Colonic mucosa (tissue), 4 donors: Measurements from ENCODE around the gene HNRNPU. TPM values are rescaled to one million over a fixed set of nuclear protein-coding genes. Genes with fewer than 3 reads are reported as not detected.

ENCODE experiments used
- DNase-seq: peaks from one replicate; pipeline ENCODE4 v3.0.0-alpha.2; 2020
- H3K27ac ChIP-seq: fragments of 200-600 bp; one replicate; pipeline ENCODE4 v1.8.0; 2021
- H3K27me3 ChIP-seq: fragments of 200-600 bp; one replicate; pipeline ENCODE4 v1.8.0; 2021
- H3K36me3 ChIP-seq: fragments of 200-600 bp; one replicate; pipeline ENCODE4 v1.8.0; 2021
- H3K4me1 ChIP-seq: fragments of 200-600 bp; one replicate; pipeline ENCODE4 v1.8.0; 2021; ENCODE audit warnings: mild to moderate bottlenecking
- H3K4me3 ChIP-seq: fragments of 200-600 bp; one replicate; pipeline ENCODE4 v1.8.0; 2021
- H3K9ac ChIP-seq, 2 donors: one replicate each; pipeline ENCODE4 v1.7.0; 2013; ENCODE audit warnings: control low read depth in 2 of 2, low read depth in 2 of 2, low read length in 2 of 2
- H3K9me3 ChIP-seq: fragments of 200-600 bp; one replicate; pipeline ENCODE4 v1.8.0; 2021
- intact Hi-C: fragments of 100-400 bp; cut with DNase I; formaldehyde crosslinking; loops from one replicate; pipeline ENCODE4 v1.14.1; 2022
- total RNA-seq, 2 donors: library from RNA; stranded (reverse); fragmentation: NEBNext Ultra II Directional in 1 of 2; extraction: Animal tissue kit (Norgen Biotek cat#: 25700) in 1 of 2; gene quantifications; one replicate each; pipeline ENCODE4 v1.2.1, GENCODE V29; 2021
- TF ChIP-seq, protein P1 (sequence below): fragments of 200-600 bp; IDR thresholded peaks from one replicate; pipeline ENCODE4 v1.8.0; 2022; ENCODE audit warnings: antibody characterized with exemption, mild to moderate bottlenecking
- donor health status: healthy.
- donor health status: DM: no; HTN: no; CAD: no.
- donor health status: DM: no; HTN: no; CAD: no.

Gene HNRNPU
- total RNA-seq, 2 donors from 2014 or later: 218 to 370 TPM

DNA sequence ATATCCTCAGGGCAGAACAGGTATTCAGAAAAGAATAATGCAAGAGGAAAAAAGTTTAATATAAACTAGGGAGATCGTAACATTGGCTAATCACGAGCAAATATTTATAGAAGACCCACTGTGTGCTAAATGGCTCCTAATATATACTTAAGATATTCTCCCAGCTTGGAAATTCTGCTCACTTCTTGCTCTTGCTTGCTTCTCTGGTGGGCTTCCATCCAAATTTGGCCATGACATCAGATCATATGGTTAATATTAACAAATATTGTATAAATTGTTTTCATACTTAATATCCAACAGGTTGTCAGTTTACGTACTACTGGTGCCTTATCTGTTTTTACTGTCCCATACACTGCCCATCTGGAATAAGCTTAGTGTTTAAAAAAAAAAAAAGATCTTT is 27.8 kb downstream of the HNRNPU start:
- intact Hi-C loops: loop anchor here (10.0 kb wide), 1 partner anchor 138 kb away; no protein-coding TSS in a partner anchor
- Histone ChIP-seq H3K9ac (peak overlapping the region; percentile 82 to 98), H3K36me3 (no peaks in the 10 kb centered on the region), H3K27ac (peak overlapping the region; percentile 99), H3K27me3 (no peaks in the 10 kb centered on the region), H3K4me3 (peak overlapping the region; percentile 46), H3K4me1 (peaks cover 3% of the 10 kb centered on the region), H3K9me3 (no peaks in the 10 kb centered on the region)
- no peak for DNase-seq
- TF ChIP-seq, protein P1, sequence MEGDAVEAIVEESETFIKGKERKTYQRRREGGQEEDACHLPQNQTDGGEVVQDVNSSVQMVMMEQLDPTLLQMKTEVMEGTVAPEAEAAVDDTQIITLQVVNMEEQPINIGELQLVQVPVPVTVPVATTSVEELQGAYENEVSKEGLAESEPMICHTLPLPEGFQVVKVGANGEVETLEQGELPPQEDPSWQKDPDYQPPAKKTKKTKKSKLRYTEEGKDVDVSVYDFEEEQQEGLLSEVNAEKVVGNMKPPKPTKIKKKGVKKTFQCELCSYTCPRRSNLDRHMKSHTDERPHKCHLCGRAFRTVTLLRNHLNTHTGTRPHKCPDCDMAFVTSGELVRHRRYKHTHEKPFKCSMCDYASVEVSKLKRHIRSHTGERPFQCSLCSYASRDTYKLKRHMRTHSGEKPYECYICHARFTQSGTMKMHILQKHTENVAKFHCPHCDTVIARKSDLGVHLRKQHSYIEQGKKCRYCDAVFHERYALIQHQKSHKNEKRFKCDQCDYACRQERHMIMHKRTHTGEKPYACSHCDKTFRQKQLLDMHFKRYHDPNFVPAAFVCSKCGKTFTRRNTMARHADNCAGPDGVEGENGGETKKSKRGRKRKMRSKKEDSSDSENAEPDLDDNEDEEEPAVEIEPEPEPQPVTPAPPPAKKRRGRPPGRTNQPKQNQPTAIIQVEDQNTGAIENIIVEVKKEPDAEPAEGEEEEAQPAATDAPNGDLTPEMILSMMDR: no peak

DNA sequence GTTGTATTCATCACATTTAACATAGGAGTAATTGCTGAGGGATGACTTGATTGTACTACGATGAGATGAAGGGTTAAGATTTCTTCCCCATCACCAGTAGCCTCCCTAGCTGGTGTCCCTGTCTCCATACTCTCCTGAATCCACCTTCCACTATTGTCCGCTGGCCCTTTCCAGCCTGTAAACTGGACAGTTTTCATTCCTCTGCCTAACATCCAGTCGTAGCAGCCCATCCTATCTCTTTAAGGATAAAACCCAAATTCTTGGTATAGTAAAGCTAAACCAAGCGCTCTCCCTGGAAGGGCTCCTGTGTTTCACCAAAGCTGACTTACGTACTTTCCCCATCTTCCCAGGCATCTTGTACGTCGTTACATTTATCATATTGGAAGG is 28.2 kb downstream of the HNRNPU start:
- H3K4me1 ChIP-seq: no peaks in the 10 kb centered on the region
- H3K4me3 ChIP-seq: peak overlapping the region; percentile 46
- no peaks in the 10 kb centered on the region for H3K36me3 ChIP-seq
- peak overlapping the region; percentile 82 to 98 for H3K9ac ChIP-seq
- TF ChIP-seq, protein P1: no peak
- intact Hi-C loops: loop anchor here (10.0 kb wide), 1 partner anchor 139 kb away; no protein-coding TSS in a partner anchor
- DNase-seq: peak; percentile 42
- peak overlapping the region; percentile 99 for H3K27ac ChIP-seq
- H3K9me3 ChIP-seq: no peaks in the 10 kb centered on the region
- no peaks in the 10 kb centered on the region for H3K27me3 ChIP-seq

DNA sequence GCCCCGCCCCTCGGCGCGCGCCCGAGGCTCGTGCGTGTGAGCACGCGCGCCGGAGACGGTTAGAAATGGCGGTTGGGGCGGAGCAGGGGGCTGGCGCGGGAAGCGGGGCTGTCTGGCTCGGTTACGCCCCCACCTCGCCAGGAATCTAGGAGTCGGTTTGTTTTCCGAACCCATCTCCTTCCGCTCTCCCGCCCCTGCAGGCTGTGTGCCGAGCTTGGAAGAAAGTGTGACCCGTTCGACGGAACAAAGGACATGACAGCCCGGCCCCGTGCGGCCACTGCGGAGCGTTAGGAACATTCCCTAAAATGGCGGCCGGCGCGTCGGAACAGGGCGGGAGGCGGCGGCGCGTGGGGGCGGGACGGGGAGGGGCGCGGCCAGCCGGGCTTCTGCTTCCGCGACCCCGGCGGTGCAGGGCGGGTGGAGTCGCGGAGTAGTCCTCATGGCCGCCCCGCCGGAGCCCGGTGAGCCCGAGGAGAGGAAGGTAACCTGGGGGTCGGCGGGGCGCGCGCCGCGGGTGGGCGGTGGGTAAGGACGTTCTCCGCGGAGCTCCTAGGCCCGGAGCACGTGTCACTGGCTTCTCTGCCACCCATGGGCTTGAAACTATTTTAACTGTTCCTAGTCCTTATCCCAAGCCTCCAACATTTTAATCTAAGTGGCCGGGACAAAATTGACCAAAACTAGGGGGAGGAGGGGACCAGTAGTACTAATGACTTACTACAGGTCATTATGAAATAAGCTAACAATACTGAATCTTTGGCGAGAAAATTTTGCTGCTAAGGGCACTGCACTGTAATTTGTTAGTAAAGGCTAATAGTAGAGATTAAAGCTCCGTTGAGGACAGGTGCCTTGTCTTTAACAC is 28.8 kb downstream of the HNRNPU start, which contains the start of gene COX20:
Gene COX20, plus strand, starts transcription at position 383 of the 859 bp plus-strand sequence. Its CDS starts 57 bp downstream, at position 440.
- peak; percentile 92 for DNase-seq
- TF ChIP-seq, protein P1: no peak
- intact Hi-C loops: loop anchor here (2.0 to 10.0 kb wide), 2 partner anchors 29 to 139 kb away; partner anchors contain the start of gene HNRNPU

DNA sequence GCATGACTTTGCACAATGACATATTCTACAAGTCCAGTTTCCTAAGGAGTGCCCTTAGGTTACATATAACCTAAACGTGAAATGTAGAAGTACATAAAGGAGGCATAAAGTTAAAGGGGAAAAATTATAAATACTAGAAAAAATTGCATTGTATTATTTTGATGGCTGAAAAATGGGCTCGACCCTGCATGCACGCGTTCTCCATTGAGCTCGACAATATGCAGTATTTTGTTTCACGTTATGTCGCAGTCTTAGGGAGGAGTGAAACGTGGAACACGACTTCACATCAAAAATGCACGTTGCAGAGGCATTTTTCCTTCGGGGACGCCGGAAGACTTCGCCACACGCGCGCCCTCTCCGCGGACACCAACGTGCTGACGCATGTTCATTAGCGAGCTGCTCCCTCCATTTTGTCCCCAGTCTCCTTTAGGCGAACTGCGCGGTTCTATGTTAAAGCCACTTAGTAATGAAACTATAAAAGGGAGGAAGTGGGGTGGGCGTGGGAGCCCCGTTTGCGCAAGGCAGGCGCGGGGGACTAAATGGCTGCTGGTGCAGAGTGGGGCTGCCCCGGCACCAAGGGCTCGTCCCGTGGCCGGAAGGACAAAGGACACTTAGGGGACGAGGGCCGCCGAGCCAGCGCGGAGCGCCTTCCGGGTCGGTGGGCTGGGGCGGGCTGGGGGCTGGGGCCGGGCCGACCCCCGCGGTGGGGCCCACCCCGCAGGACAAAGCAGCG is 29.6 kb downstream of the HNRNPU start:
- DNase-seq: peak; percentile 85
- H3K27ac ChIP-seq: peak overlapping the region; percentile 99
- no peaks in the 10 kb centered on the region for H3K27me3 ChIP-seq
- H3K4me3 ChIP-seq: peak overlapping the region; percentile 46
- H3K4me1 ChIP-seq: no peaks in the 10 kb centered on the region
- intact Hi-C loops: loop anchor here (2.0 to 10.0 kb wide), 2 partner anchors 30 to 140 kb away; partner anchors contain the start of gene HNRNPU
- no peaks in the 10 kb centered on the region for H3K36me3 ChIP-seq
- peak overlapping the region; percentile 82 to 95 for H3K9ac ChIP-seq
- H3K9me3 ChIP-seq: no peaks in the 10 kb centered on the region
- TF ChIP-seq, protein P1: no peak

More for the DNA sequence above, 28.8 kb downstream of the HNRNPU start, which contains the start of gene COX20:
- H3K27ac ChIP-seq: peak within 1 kb of the TSS; percentile 99
- no peaks in the 10 kb centered on the region for H3K36me3 ChIP-seq
- H3K9me3 ChIP-seq: no peaks in the 10 kb centered on the region
- H3K27me3 ChIP-seq: no peaks in the 10 kb centered on the region
- H3K4me1 ChIP-seq: no peaks in the 10 kb centered on the region
- peak within 1 kb of the TSS; percentile 46 for H3K4me3 ChIP-seq
- H3K9ac ChIP-seq: peak within 1 kb of the TSS; percentile 82 to 98
